DND-41 (cell line): ENCODE data around the gene AMPH.

Experiments
- EZH2 ChIP-seq: IDR thresholded peaks from 3 replicates; pipeline ENCODE4 v1.6.1; 2012; ENCODE audit warnings: borderline replicate concordance, low read depth, mild to moderate bottlenecking, moderate library complexity, low read length, inconsistent platforms; ENCODE audit not compliant: severe bottlenecking
- TF ChIP-seq, protein P1 (sequence below): IDR thresholded peaks from 2 replicates; pipeline ENCODE4 v1.5.1; 2012; ENCODE audit warnings: borderline replicate concordance, low read length, moderate library complexity, mild to moderate bottlenecking; ENCODE audit not compliant: poor library complexity, severe bottlenecking; ENCODE audit errors: extremely low read depth

DNA sequence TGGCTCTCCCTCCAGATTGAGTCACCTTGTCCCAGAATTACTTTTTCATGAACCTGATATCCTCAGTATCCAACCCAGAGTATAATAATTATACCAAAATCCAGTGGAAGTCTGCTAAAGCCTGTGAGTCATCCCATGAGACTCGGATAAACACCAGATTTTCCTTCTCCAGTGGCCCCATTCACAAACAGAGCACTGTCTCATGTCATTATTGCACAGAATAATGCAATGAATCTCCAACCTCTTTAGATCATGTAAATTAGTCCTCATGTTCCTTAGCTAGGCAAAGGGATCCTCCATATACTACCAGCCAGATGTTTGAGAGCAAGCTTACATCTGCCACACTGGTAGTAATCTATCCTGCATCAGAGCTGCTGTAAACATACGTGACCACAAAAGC, 89.0 kb downstream of the AMPH start:
- TF ChIP-seq, protein P1, sequence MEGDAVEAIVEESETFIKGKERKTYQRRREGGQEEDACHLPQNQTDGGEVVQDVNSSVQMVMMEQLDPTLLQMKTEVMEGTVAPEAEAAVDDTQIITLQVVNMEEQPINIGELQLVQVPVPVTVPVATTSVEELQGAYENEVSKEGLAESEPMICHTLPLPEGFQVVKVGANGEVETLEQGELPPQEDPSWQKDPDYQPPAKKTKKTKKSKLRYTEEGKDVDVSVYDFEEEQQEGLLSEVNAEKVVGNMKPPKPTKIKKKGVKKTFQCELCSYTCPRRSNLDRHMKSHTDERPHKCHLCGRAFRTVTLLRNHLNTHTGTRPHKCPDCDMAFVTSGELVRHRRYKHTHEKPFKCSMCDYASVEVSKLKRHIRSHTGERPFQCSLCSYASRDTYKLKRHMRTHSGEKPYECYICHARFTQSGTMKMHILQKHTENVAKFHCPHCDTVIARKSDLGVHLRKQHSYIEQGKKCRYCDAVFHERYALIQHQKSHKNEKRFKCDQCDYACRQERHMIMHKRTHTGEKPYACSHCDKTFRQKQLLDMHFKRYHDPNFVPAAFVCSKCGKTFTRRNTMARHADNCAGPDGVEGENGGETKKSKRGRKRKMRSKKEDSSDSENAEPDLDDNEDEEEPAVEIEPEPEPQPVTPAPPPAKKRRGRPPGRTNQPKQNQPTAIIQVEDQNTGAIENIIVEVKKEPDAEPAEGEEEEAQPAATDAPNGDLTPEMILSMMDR, result no peak
- no peak for TF ChIP-seq EZH2
